Liver (tissue), 9 donors: ENCODE measurements around the gene SMIM23. TPM values are rescaled to one million over a fixed set of nuclear protein-coding genes. Genes with fewer than 3 reads are reported as not detected.

Experiments used
- DNase-seq: peaks from one replicate; pipeline ENCODE4 v3.0.0-alpha.2; 2017; ENCODE audit warnings: low spot score
- H3K27ac ChIP-seq, 2 donors: one replicate each; pipeline ENCODE4 v1.7.0; 2013; ENCODE audit warnings: inconsistent platforms in 2 of 2, low read length in 2 of 2, control low read depth in 1 of 2, low read depth in 1 of 2, mild to moderate bottlenecking in 1 of 2
- H3K27me3 ChIP-seq, 4 donors: one replicate each; pipeline versions ENCODE4 v1.6.1 to v1.7.0; 2013; ENCODE audit warnings: low read length in 3 of 4, inconsistent platforms in 1 of 4, mild to moderate bottlenecking in 1 of 4, moderate library complexity in 1 of 4; ENCODE audit not compliant: control insufficient read depth in 4 of 4, insufficient read depth in 4 of 4
- H3K36me3 ChIP-seq, 4 donors: one replicate each; pipeline versions ENCODE4 v1.6.1 to v1.7.0; 2013; ENCODE audit warnings: low read length in 3 of 4, mild to moderate bottlenecking in 3 of 4, low read depth in 1 of 4, moderate library complexity in 1 of 4; ENCODE audit not compliant: control insufficient read depth in 4 of 4, insufficient read depth in 3 of 4
- H3K4me1 ChIP-seq, 4 donors: one replicate each; pipeline versions ENCODE4 v1.6.1 to v1.7.0; 2013; ENCODE audit warnings: low read length in 3 of 4, mild to moderate bottlenecking in 3 of 4, moderate library complexity in 1 of 4; ENCODE audit not compliant: control insufficient read depth in 4 of 4, insufficient read depth in 4 of 4
- H3K4me3 ChIP-seq, 3 donors: one replicate each; pipeline versions ENCODE4 v1.6.1 to v1.7.0; 2013; ENCODE audit warnings: low read length in 3 of 3, control low read depth in 1 of 3, low read depth in 1 of 3, mild to moderate bottlenecking in 1 of 3
- H3K9ac ChIP-seq, 2 donors: one replicate each; pipeline ENCODE4 v1.7.0; 2013; ENCODE audit warnings: low read length in 2 of 2, mild to moderate bottlenecking in 2 of 2, moderate library complexity in 2 of 2, control low read depth in 1 of 2, low read depth in 1 of 2
- H3K9me3 ChIP-seq, 4 donors: one replicate each; pipeline versions ENCODE4 v1.6.1 to v1.7.0; 2013; ENCODE audit warnings: low read length in 3 of 4; ENCODE audit not compliant: control insufficient read depth in 4 of 4
- ATF3 ChIP-seq: IDR thresholded peaks from 2 replicates; pipeline ENCODE4 v1.6.1; 2016; ENCODE audit warnings: antibody characterized with exemption
- CTCF ChIP-seq: fragments of 150-350 bp; IDR thresholded peaks from 2 replicates; pipeline ENCODE4 v1.5.1; 2017; ENCODE audit warnings: improper control_type of control experiment, low read depth, low read length; ENCODE audit not compliant: missing input control
- EGR1 ChIP-seq, 2 donors: IDR thresholded peaks; 2 replicates each; pipeline ENCODE4 v1.6.1; 2016 to 2018; ENCODE audit warnings: antibody characterized with exemption in 2 of 2, low read depth in 2 of 2
- FOXA1 ChIP-seq: IDR thresholded peaks from 2 replicates; pipeline ENCODE4 v1.6.1; 2016; ENCODE audit warnings: antibody characterized with exemption
- FOXA2 ChIP-seq: IDR thresholded peaks from 2 replicates; pipeline ENCODE4 v1.6.1; 2016; ENCODE audit warnings: antibody characterized with exemption
- GABPA ChIP-seq, 2 donors: IDR thresholded peaks in 1 of 2; conservative IDR thresholded peaks in 1 of 2; 2 replicates each; pipeline ENCODE4 v1.6.1; 2016; ENCODE audit warnings: antibody characterized with exemption in 2 of 2, mild to moderate bottlenecking in 1 of 2, moderate library complexity in 1 of 2
- HNF4A ChIP-seq, 2 donors: conservative IDR thresholded peaks; 2 replicates each; pipeline ENCODE4 v1.6.1; 2016; ENCODE audit warnings: antibody characterized with exemption in 2 of 2, mild to moderate bottlenecking in 2 of 2
- HNF4G ChIP-seq: IDR thresholded peaks from 2 replicates; pipeline ENCODE4 v1.6.1; 2016; ENCODE audit warnings: antibody characterized with exemption
- JUND ChIP-seq, 2 donors: IDR thresholded peaks; 2 replicates each; pipeline ENCODE4 v1.6.1; 2016; ENCODE audit warnings: antibody characterized with exemption in 2 of 2
- MAX ChIP-seq: IDR thresholded peaks from 2 replicates; pipeline ENCODE4 v1.6.1; 2016; ENCODE audit warnings: antibody characterized with exemption
- NR2F2 ChIP-seq: IDR thresholded peaks from 2 replicates; pipeline ENCODE4 v1.6.1; 2016; ENCODE audit warnings: antibody characterized with exemption
- RAD21 ChIP-seq, 2 donors: IDR thresholded peaks; 2 replicates each; pipeline ENCODE4 v1.6.1; 2016; ENCODE audit warnings: antibody characterized with exemption in 2 of 2, mild to moderate bottlenecking in 2 of 2
- REST ChIP-seq: IDR thresholded peaks from 2 replicates; pipeline ENCODE4 v1.6.1; 2016; ENCODE audit warnings: antibody characterized with exemption, mild to moderate bottlenecking
- RXRA ChIP-seq, 2 donors: IDR thresholded peaks; 2 replicates each; pipeline ENCODE4 v1.6.1; 2017 to 2018; ENCODE audit warnings: antibody characterized with exemption in 2 of 2, mild to moderate bottlenecking in 1 of 2
- SP1 ChIP-seq: IDR thresholded peaks from 2 replicates; pipeline ENCODE4 v1.6.1; 2018; ENCODE audit warnings: antibody characterized with exemption, mild to moderate bottlenecking
- TAF1 ChIP-seq: conservative IDR thresholded peaks from 2 replicates; pipeline ENCODE4 v1.6.1; 2016; ENCODE audit warnings: antibody characterized with exemption, mild to moderate bottlenecking
- YY1 ChIP-seq: IDR thresholded peaks from 2 replicates; pipeline ENCODE4 v1.6.1; 2016; ENCODE audit warnings: antibody characterized with exemption, mild to moderate bottlenecking
- WGBS: extraction: QIAGEN DNeasy Blood & Tissue Kit; methylation state at CpG from one replicate; pipeline ENCODE4 v1.1.7; 2013; 5-methylcytosine and 5-hydroxymethylcytosine counted together
- polyA plus RNA-seq, 2 donors: library from polyadenylated mRNA; stranded (reverse) in 1 of 2; unstranded in 1 of 2; fragments of 200-250 nt in 1 of 2; fragments of >200 nt in 1 of 2; fragmentation: Nextera tagmentation in 1 of 2; extraction: Ambion mirVana in 1 of 2; gene quantifications; one replicate each; pipeline versions ENCODE4 v1.2.1 to v1.2.3, GENCODE V29; 2013 to 2015
- total RNA-seq, 2 donors: library from RNA; depleted of rRNA; stranded (reverse); fragments of >200 nt; gene quantifications; one replicate each; pipeline ENCODE4 v1.2.3, GENCODE V29; 2014
- donor health status: healthy.
- donor health status: healthy.
- donor health status: healthy.
- donor health status: healthy.
- donor health status: healthy.

The SMIM23 gene
- total and polyA plus RNA-seq, 4 donors: not detected

- H3K9me3 ChIP-seq: no peaks in the 10 kb centered on the region
- no peak overlapping the region for H3K9ac ChIP-seq
- 75% methylated on average over 1 of the region's 1 CpG for WGBS
- DNase-seq: no peak
- H3K4me1 ChIP-seq: no peaks in the 10 kb centered on the region
- peaks cover 0 to 5% (median 0%) of the 10 kb centered on the region in 4 donors for H3K27me3 ChIP-seq
- no peaks in the 10 kb centered on the region for H3K36me3 ChIP-seq
- no peak overlapping the region for H3K27ac ChIP-seq
- no peak overlapping the region for H3K4me3 ChIP-seq
- no peak for TF ChIP-seq NR2F2
- TF ChIP-seq HNF4G: no peak
- TF ChIP-seq RAD21 (IDR thresholded peaks at IDR 0.05): no peak
- TF ChIP-seq EGR1 (IDR thresholded peaks at IDR 0.05; ENCODE audit: low read depth in 2 of 2): no peak
- no peak for TF ChIP-seq FOXA2
- TF ChIP-seq ATF3: no peak
- TF ChIP-seq TAF1: no peak
- TF ChIP-seq JUND (IDR thresholded peaks at IDR 0.05): no peak
These were observed 3.7 kb downstream of the SMIM23 start for GRCh38 chr5:171789353-171789752.

GRCh38 chr5:171790408-171790807, 4.8 kb downstream of the SMIM23 start:
- Histone ChIP-seq H3K4me3 (no peak overlapping the region), H3K27ac (no peak overlapping the region), H3K27me3 (peaks cover 0 to 5% (median 0%) of the 10 kb centered on the region in 4 donors), H3K9ac (no peak overlapping the region), H3K36me3 (no peaks in the 10 kb centered on the region), H3K4me1 (no peaks in the 10 kb centered on the region), H3K9me3 (no peaks in the 10 kb centered on the region)
- 84% methylated on average over 2 of the region's 2 CpGs for WGBS
- TF ChIP-seq REST (no peak), NR2F2 (no peak), SP1 (no peak), JUND (IDR thresholded peaks at IDR 0.05) (no peak)
- DNase-seq: no peak

GRCh38 chr5:171794470-171794960, 8.9 kb downstream of the SMIM23 start:
- Histone ChIP-seq H3K9ac (no peak overlapping the region), H3K4me3 (no peak overlapping the region), H3K4me1 (no peaks in the 10 kb centered on the region), H3K27ac (no peak overlapping the region), H3K27me3 (no peaks in the 10 kb centered on the region), H3K36me3 (no peaks in the 10 kb centered on the region), H3K9me3 (no peaks in the 10 kb centered on the region)
- no peak for DNase-seq
- 64% methylated on average over 2 of the region's 2 CpGs for WGBS
- TF ChIP-seq FOXA2 (no peak), HNF4A (conservative IDR thresholded peaks at IDR 0.05) (no peak), SP1 (no peak), CTCF (no peak), JUND (IDR thresholded peaks at IDR 0.05) (no peak), RXRA (IDR thresholded peaks at IDR 0.05) (no peak), TAF1 (no peak), REST (no peak), FOXA1 (no peak), HNF4G (no peak), RAD21 (IDR thresholded peaks at IDR 0.05) (no peak), ATF3 (no peak), YY1 (no peak), GABPA (IDR thresholded peaks at IDR 0.05 in 1 of 2, conservative IDR thresholded peaks at IDR 0.05 in 1 of 2) (no peak), MAX (no peak), EGR1 (IDR thresholded peaks at IDR 0.05; ENCODE audit: low read depth in 2 of 2) (no peak), NR2F2 (no peak)
